ENCODE data around the gene KNTC1. TPM values are rescaled to one million over a fixed set of nuclear protein-coding genes. Genes with fewer than 3 reads are reported as not detected.
A peak's percentile ranks its signal among the peaks of the same experiment; 100 is the strongest.

KNTC1 gene
- total RNA-seq, 1 experiment from 2014 or later: 110 TPM

GRCh38 chr12:122610911-122611310 is 83.9 kb downstream of the KNTC1 start:
- TF ChIP-seq, protein P1, sequence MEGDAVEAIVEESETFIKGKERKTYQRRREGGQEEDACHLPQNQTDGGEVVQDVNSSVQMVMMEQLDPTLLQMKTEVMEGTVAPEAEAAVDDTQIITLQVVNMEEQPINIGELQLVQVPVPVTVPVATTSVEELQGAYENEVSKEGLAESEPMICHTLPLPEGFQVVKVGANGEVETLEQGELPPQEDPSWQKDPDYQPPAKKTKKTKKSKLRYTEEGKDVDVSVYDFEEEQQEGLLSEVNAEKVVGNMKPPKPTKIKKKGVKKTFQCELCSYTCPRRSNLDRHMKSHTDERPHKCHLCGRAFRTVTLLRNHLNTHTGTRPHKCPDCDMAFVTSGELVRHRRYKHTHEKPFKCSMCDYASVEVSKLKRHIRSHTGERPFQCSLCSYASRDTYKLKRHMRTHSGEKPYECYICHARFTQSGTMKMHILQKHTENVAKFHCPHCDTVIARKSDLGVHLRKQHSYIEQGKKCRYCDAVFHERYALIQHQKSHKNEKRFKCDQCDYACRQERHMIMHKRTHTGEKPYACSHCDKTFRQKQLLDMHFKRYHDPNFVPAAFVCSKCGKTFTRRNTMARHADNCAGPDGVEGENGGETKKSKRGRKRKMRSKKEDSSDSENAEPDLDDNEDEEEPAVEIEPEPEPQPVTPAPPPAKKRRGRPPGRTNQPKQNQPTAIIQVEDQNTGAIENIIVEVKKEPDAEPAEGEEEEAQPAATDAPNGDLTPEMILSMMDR (IDR thresholded peaks at IDR 0.05; ENCODE audit: unreplicated experiment): no peak
- intact Hi-C loops (cut with micrococcal nuclease; ENCODE audit: unreplicated experiment): no loop called here
- CTCF ChIA-PET: interaction anchor here (0.6 kb wide), 1 partner anchor 365 kb away, joined by 5 read pairs; no protein-coding TSS in a partner anchor
- peaks cover 29% of the 10 kb centered on the region for H3K36me3 Mint-ChIP-seq (ENCODE audit: insufficient read depth, unreplicated experiment)
- no peak overlapping the region for H3K4me3 Mint-ChIP-seq (ENCODE audit: low read depth, unreplicated experiment)
- H3K27ac Mint-ChIP-seq (ENCODE audit: unreplicated experiment): no peak overlapping the region
- no peak for DNase-seq
- BruUV-seq (replicated peaks): no TSS peak
- H3K27me3 Mint-ChIP-seq (ENCODE audit: unreplicated experiment): no peaks in the 10 kb centered on the region
- no peaks in the 10 kb centered on the region for H3K9me3 Mint-ChIP-seq (ENCODE audit: low read depth, unreplicated experiment)
- H3K4me1 Mint-ChIP-seq (ENCODE audit: low read depth, unreplicated experiment): no peaks in the 10 kb centered on the region

GRCh38 chr12:122614839-122615238 is 87.8 kb downstream of the KNTC1 start:
- CTCF ChIA-PET: no interaction called here
- peaks cover 48% of the 10 kb centered on the region for H3K36me3 Mint-ChIP-seq (ENCODE audit: insufficient read depth, unreplicated experiment)
- DNase-seq: no peak

DNA sequence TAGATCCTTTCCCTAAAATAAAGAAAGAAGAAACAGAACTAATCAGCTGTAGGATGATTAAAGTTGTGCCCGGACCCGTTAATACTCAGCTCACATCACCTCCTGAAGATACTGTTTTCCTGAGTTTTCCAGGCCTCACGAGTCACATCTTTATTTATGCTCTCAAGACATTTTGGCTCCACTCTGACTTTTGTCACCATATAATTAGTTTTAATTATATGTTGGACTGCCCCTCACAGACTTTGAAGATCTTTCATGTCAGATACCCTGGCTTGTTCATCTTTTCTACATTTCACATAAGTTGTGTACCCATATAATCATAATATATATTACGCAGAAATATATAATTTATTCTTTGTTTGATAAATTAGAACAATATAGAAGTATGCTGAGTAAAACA is 88.7 kb downstream of the KNTC1 start:
- DNase-seq: no peak
- Mint-ChIP-seq H3K9me3 (ENCODE audit: low read depth, unreplicated experiment) (no peaks in the 10 kb centered on the region), H3K27me3 (ENCODE audit: unreplicated experiment) (no peaks in the 10 kb centered on the region), H3K4me3 (ENCODE audit: low read depth, unreplicated experiment) (no peak overlapping the region), H3K4me1 (ENCODE audit: low read depth, unreplicated experiment) (no peaks in the 10 kb centered on the region), H3K36me3 (ENCODE audit: insufficient read depth, unreplicated experiment) (peaks cover 51% of the 10 kb centered on the region), H3K27ac (ENCODE audit: unreplicated experiment) (no peak overlapping the region)
- no TSS peak for BruUV-seq (replicated peaks)
- intact Hi-C loops (cut with micrococcal nuclease; ENCODE audit: unreplicated experiment): no loop called here
- TF ChIP-seq, protein P1 (IDR thresholded peaks at IDR 0.05; ENCODE audit: unreplicated experiment): no peak
- CTCF ChIA-PET: no interaction called here

More at GRCh38 chr12:122614839-122615238, 87.8 kb downstream of the KNTC1 start:
- intact Hi-C loops (cut with micrococcal nuclease; ENCODE audit: unreplicated experiment): no loop called here
- Mint-ChIP-seq H3K27ac (ENCODE audit: unreplicated experiment) (no peak overlapping the region), H3K4me3 (ENCODE audit: low read depth, unreplicated experiment) (no peak overlapping the region), H3K4me1 (ENCODE audit: low read depth, unreplicated experiment) (no peaks in the 10 kb centered on the region), H3K27me3 (ENCODE audit: unreplicated experiment) (no peaks in the 10 kb centered on the region), H3K9me3 (ENCODE audit: low read depth, unreplicated experiment) (no peaks in the 10 kb centered on the region)
- TF ChIP-seq, protein P1 (IDR thresholded peaks at IDR 0.05; ENCODE audit: unreplicated experiment): no peak
- BruUV-seq (replicated peaks): no TSS peak

DNA sequence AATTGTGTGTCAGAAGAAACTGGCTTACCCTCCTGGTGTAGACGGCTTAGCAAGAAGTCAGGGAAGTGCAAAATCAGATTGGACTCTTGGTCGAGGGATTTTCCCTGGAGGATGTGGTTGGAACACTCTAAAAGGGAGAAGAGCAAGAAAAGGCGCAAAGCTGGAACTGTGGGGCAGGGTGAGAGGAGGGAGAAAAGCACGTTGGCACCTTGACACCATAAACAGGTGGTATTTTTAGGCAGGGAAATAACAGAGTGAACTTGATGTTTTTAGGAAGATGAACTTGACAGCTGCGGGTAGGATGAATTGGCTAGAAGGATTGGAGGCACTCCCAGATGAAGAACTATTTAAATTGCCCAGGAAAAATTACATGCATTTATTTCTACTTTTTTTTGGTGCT is 108.4 kb downstream of the KNTC1 start:
- H3K9me3 Mint-ChIP-seq (ENCODE audit: low read depth, unreplicated experiment): no peaks in the 10 kb centered on the region
- CTCF ChIA-PET: no interaction called here
- peaks cover 5% of the 10 kb centered on the region for H3K36me3 Mint-ChIP-seq (ENCODE audit: insufficient read depth, unreplicated experiment)
- no peak overlapping the region for H3K4me3 Mint-ChIP-seq (ENCODE audit: low read depth, unreplicated experiment)
- BruUV-seq (replicated peaks): no TSS peak
- peaks cover 7% of the 10 kb centered on the region for H3K4me1 Mint-ChIP-seq (ENCODE audit: low read depth, unreplicated experiment)
- H3K27me3 Mint-ChIP-seq (ENCODE audit: unreplicated experiment): no peaks in the 10 kb centered on the region
- DNase-seq: no peak
- TF ChIP-seq, protein P1 (IDR thresholded peaks at IDR 0.05; ENCODE audit: unreplicated experiment): no peak
- intact Hi-C loops (cut with micrococcal nuclease; ENCODE audit: unreplicated experiment): loop anchor here (5.0 kb wide), 2 partner anchors 97 to 317 kb away; partner anchors contain the start of gene HCAR1
- peak overlapping the region; percentile 69 for H3K27ac Mint-ChIP-seq (ENCODE audit: unreplicated experiment)
